Mesenchymal stem cell (in vitro differentiated cells and primary cell): Measurements from ENCODE around the gene ABCC10.

Experiments used
- DNase-seq: peaks from one replicate; pipeline ENCODE4 v3.0.0-alpha.2; 2013
- H2AFZ ChIP-seq: one replicate; pipeline ENCODE4 v1.6.1; 2013; ENCODE audit warnings: low read depth, mild to moderate bottlenecking, control low read depth, inconsistent platforms, low read length, moderate library complexity
- H2AK5ac ChIP-seq: 2 replicates; pipeline ENCODE4 v1.6.1; 2013; ENCODE audit warnings: low read length, moderate library complexity, mild to moderate bottlenecking, inconsistent platforms; ENCODE audit not compliant: severe bottlenecking
- H2BK120ac ChIP-seq: one replicate; pipeline ENCODE4 v1.6.1; 2013; ENCODE audit warnings: low read depth, mild to moderate bottlenecking, inconsistent platforms, low read length, moderate library complexity
- H2BK12ac ChIP-seq, 2 experiments: one replicate each; pipeline ENCODE4 v1.6.1; 2013; ENCODE audit warnings: inconsistent platforms in 2 of 2, low read length in 2 of 2, mild to moderate bottlenecking in 2 of 2, moderate library complexity in 2 of 2, control low read depth in 1 of 2
- H2BK15ac ChIP-seq: one replicate; pipeline ENCODE4 v1.6.1; 2013; ENCODE audit warnings: mild to moderate bottlenecking, low read depth, inconsistent platforms; ENCODE audit not compliant: poor library complexity, severe bottlenecking
- H2BK5ac ChIP-seq: 2 replicates; pipeline ENCODE4 v1.6.1; 2013; ENCODE audit warnings: low read depth, mild to moderate bottlenecking, low read length, control low read depth, inconsistent platforms; ENCODE audit not compliant: poor library complexity, severe bottlenecking
- H3K14ac ChIP-seq, 2 experiments: one replicate each; pipeline ENCODE4 v1.6.1; 2013; ENCODE audit warnings: inconsistent platforms in 2 of 2, low read length in 2 of 2, control low read depth in 1 of 2, mild to moderate bottlenecking in 1 of 2, moderate library complexity in 1 of 2
- H3K18ac ChIP-seq, 2 experiments: one replicate each; pipeline ENCODE4 v1.6.1; 2013; ENCODE audit warnings: inconsistent platforms in 2 of 2, low read length in 2 of 2, control low read depth in 1 of 2, low read depth in 1 of 2, mild to moderate bottlenecking in 1 of 2
- H3K23ac ChIP-seq, 2 experiments: one replicate each; pipeline ENCODE4 v1.6.1; 2013; ENCODE audit warnings: inconsistent platforms in 2 of 2, low read length in 2 of 2, mild to moderate bottlenecking in 2 of 2, moderate library complexity in 2 of 2, control low read depth in 1 of 2
- H3K27ac ChIP-seq: 2 replicates; pipeline ENCODE4 v1.5.1; 2013; ENCODE audit warnings: mild to moderate bottlenecking, moderate library complexity, low read length, control low read depth, inconsistent platforms; ENCODE audit not compliant: poor library complexity, severe bottlenecking
- H3K27me3 ChIP-seq, 2 experiments: 2 replicates each; pipeline versions ENCODE4 v1.6.1 to v1.7.0; 2013; ENCODE audit warnings: low read length in 2 of 2, mild to moderate bottlenecking in 2 of 2, moderate library complexity in 2 of 2, control low read depth in 1 of 2, inconsistent platforms in 1 of 2; ENCODE audit not compliant: control insufficient read depth in 1 of 2, insufficient read depth in 1 of 2
- H3K36me3 ChIP-seq, 2 experiments: 2 replicates each; pipeline versions ENCODE4 v1.6.1 to v1.7.0; 2013; ENCODE audit warnings: low read length in 2 of 2, control low read depth in 1 of 2, inconsistent platforms in 1 of 2, low read depth in 1 of 2, mild to moderate bottlenecking in 1 of 2; ENCODE audit not compliant: insufficient read depth in 2 of 2, control insufficient read depth in 1 of 2
- H3K4ac ChIP-seq, 2 experiments: one replicate each; pipeline ENCODE4 v1.6.1; 2013; ENCODE audit warnings: inconsistent platforms in 2 of 2, low read length in 2 of 2, mild to moderate bottlenecking in 2 of 2, moderate library complexity in 2 of 2, control low read depth in 1 of 2, low read depth in 1 of 2
- H3K4me1 ChIP-seq: 2 replicates; pipeline ENCODE4 v1.6.1; 2013; ENCODE audit warnings: low read depth, low read length, control low read depth; ENCODE audit not compliant: control insufficient read depth, insufficient read depth
- H3K4me2 ChIP-seq: 2 replicates; pipeline ENCODE4 v1.6.1; 2013; ENCODE audit warnings: low read length, mild to moderate bottlenecking, inconsistent platforms; ENCODE audit not compliant: poor library complexity, severe bottlenecking
- H3K4me3 ChIP-seq, 2 experiments: 2 replicates each; pipeline versions ENCODE4 v1.5.1 to v1.7.0; 2013; ENCODE audit warnings: low read length in 2 of 2, mild to moderate bottlenecking in 2 of 2, control low read depth in 1 of 2, low read depth in 1 of 2; ENCODE audit not compliant: insufficient read depth in 1 of 2
- H3K79me1 ChIP-seq: replicated peaks from 2 replicates; pipeline ENCODE4 v1.6.1; 2013; ENCODE audit warnings: mild to moderate bottlenecking, control low read depth, low read length, inconsistent platforms; ENCODE audit not compliant: poor library complexity, severe bottlenecking
- H3K9ac ChIP-seq: 2 replicates; pipeline ENCODE4 v1.7.0; 2013; ENCODE audit warnings: mild to moderate bottlenecking, low read length, moderate library complexity
- H3K9me3 ChIP-seq: 2 replicates; pipeline ENCODE4 v1.7.0; 2013; ENCODE audit warnings: mild to moderate bottlenecking, low read length; ENCODE audit not compliant: control insufficient read depth
- H4K8ac ChIP-seq: one replicate; pipeline ENCODE4 v1.6.1; 2013; ENCODE audit warnings: inconsistent platforms, mild to moderate bottlenecking, low read length, moderate library complexity
- H4K91ac ChIP-seq: one replicate; pipeline ENCODE4 v1.6.1; 2013; ENCODE audit warnings: mild to moderate bottlenecking, low read length, inconsistent platforms
- WGBS: methylation state at CpG from one replicate; pipeline ENCODE4 v1.1.7; 2013; ENCODE audit warnings: mixed read lengths; 5-methylcytosine and 5-hydroxymethylcytosine counted together

ABCC10 gene

DNA sequence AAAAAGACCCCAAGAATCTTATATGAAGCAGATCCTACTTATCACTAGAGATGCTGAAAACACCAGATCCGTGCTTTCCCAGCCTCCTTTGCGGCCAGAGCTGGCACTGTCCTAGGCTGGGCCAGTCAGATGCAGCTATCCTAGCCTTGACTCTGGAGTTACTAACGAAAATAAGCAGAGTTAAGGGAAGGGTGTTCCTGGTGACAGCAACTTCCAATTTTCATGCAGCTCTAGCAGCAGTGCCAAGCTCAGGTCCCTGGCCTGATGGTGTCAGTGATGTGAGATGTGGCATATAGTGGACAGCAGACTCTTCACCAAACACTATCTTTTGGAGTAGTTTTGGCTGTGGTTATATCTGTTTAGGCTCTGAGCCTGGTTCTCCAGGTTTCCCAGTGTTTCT is 25.6 kb upstream of the ABCC10 start:
- Histone ChIP-seq H2BK12ac (no peak overlapping the region), H3K27ac (no peak overlapping the region), H3K27me3 (peaks cover 6 to 18% of the 10 kb centered on the region in 2 experiments), H4K8ac (no peak overlapping the region), H3K36me3 (no peaks in the 10 kb centered on the region), H3K14ac (no peak overlapping the region), H2BK120ac (no peak overlapping the region), H2AFZ (no peak overlapping the region), H3K4me1 (no peaks in the 10 kb centered on the region), H3K79me1 (no peaks in the 10 kb centered on the region), H2AK5ac (no peak overlapping the region), H3K9me3 (no peaks in the 10 kb centered on the region), H3K9ac (no peak overlapping the region), H3K4me2 (no peak overlapping the region), H2BK15ac (no peak overlapping the region), H2BK5ac (no peak overlapping the region), H3K18ac (no peak overlapping the region), H3K4ac (no peak overlapping the region), H3K4me3 (no peak overlapping the region), H4K91ac (no peak overlapping the region), H3K23ac (no peak overlapping the region)
- DNase-seq: no peak
- WGBS: 90% methylated on average over 3 of the region's 3 CpGs

DNA sequence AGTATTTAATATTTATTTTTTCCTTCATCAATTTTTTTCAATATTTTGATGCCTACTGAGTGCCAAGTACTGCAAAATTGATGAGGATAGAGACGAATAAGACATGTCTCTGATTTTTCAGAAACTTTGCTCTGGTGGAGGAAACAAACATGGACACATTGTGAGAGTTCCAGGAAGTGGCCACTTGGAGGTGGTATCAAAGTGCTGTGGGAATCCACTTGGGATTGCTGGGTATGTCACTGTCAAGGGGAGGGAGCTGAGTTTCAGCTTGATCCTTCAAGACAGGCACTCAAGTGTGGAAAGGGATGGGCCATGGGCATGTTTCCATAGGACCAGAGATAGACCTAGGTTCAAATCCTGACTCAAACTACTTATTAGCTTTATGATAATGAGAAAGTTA is 24.5 kb upstream of the ABCC10 start:
- Histone ChIP-seq H3K9me3 (no peaks in the 10 kb centered on the region), H2BK15ac (no peak overlapping the region), H3K27me3 (peaks cover 6 to 18% of the 10 kb centered on the region in 2 experiments), H2AK5ac (no peak overlapping the region), H4K8ac (no peak overlapping the region), H2BK12ac (no peak overlapping the region), H3K18ac (no peak overlapping the region), H3K4me2 (no peak overlapping the region), H3K9ac (no peak overlapping the region), H3K4me3 (no peak overlapping the region), H3K27ac (no peak overlapping the region), H3K4ac (no peak overlapping the region), H3K79me1 (no peaks in the 10 kb centered on the region), H3K23ac (no peak overlapping the region), H3K36me3 (no peaks in the 10 kb centered on the region), H2BK5ac (no peak overlapping the region), H4K91ac (no peak overlapping the region), H2AFZ (no peak overlapping the region), H3K14ac (no peak overlapping the region), H3K4me1 (no peaks in the 10 kb centered on the region), H2BK120ac (no peak overlapping the region)
- peak; percentile 28 for DNase-seq
- 75% methylated on average over 1 of the region's 1 CpG for WGBS

DNA sequence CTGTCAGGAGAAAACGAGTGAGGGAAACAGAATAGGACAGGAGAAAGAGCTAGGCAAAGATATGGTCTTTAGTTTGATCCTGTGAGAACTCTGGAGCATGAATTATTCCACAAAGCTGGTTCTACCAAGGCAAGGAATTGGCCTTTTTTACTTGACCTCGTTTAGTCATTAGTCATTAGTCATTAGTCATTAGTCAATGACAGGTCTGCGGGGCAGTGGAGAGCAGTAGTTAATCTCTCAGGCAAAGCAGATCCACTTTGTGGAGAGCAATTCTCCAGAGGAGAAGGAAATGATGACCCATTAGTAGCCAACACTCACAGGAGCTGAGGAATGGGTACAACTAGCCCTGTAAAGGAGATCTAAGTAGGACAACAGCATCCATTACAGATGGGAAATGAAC is 22.0 kb upstream of the ABCC10 start:
- H3K36me3 ChIP-seq: no peaks in the 10 kb centered on the region
- no peak overlapping the region for H2BK15ac ChIP-seq
- H3K9me3 ChIP-seq: no peaks in the 10 kb centered on the region
- H2BK5ac ChIP-seq: no peak overlapping the region
- 14% methylated on average over 3 of the region's 3 CpGs for WGBS
- no peak overlapping the region for H4K91ac ChIP-seq
- H3K4ac ChIP-seq: no peak overlapping the region
- H3K4me3 ChIP-seq: no peak overlapping the region
- no peak overlapping the region for H2AFZ ChIP-seq
- H2BK120ac ChIP-seq: no peak overlapping the region
- peak; percentile 82 for DNase-seq
- H3K14ac ChIP-seq: no peak overlapping the region
- no peaks in the 10 kb centered on the region for H3K4me1 ChIP-seq
- H3K27me3 ChIP-seq: peaks cover 4 to 12% of the 10 kb centered on the region in 2 experiments
- H3K23ac ChIP-seq: no peak overlapping the region
- no peak overlapping the region for H3K27ac ChIP-seq
- no peak overlapping the region for H2AK5ac ChIP-seq
- no peak overlapping the region for H3K18ac ChIP-seq
- no peak overlapping the region for H2BK12ac ChIP-seq
- H3K4me2 ChIP-seq: no peak overlapping the region
- no peak overlapping the region for H4K8ac ChIP-seq
- H3K79me1 ChIP-seq: no peaks in the 10 kb centered on the region
- H3K9ac ChIP-seq: no peak overlapping the region

DNA sequence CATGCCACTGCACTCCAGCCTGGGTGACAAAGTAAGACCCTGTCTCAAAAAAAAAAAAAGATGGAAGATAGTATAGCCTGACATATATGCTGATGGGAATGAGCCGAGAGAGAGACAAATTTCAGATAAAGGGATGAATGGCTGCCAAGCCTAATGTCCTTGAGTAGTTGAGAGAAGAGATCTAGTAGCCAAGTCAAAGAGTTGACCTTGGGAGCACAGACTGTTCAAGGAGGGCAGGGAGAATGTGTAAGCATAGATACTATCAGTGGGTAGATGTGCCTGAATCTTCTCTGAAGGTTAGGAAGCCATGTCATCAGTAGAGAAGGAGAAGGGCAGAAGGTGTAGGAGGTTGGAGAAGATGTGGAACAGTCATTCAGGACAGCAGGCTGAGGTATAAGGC is 20.0 kb upstream of the ABCC10 start:
- DNase-seq: no peak
- H3K79me1 ChIP-seq: no peaks in the 10 kb centered on the region
- no peak overlapping the region for H2BK120ac ChIP-seq
- H3K14ac ChIP-seq: no peak overlapping the region
- no peak overlapping the region for H2BK12ac ChIP-seq
- H3K4ac ChIP-seq: no peak overlapping the region
- peaks cover 3 to 10% of the 10 kb centered on the region in 2 experiments for H3K27me3 ChIP-seq
- no peak overlapping the region for H3K18ac ChIP-seq
- no peak overlapping the region for H2BK15ac ChIP-seq
- H3K23ac ChIP-seq: no peak overlapping the region
- no peak overlapping the region for H3K9ac ChIP-seq
- no peak overlapping the region for H2BK5ac ChIP-seq
- H3K4me1 ChIP-seq: no peaks in the 10 kb centered on the region
- no peak overlapping the region for H4K91ac ChIP-seq
- no peak overlapping the region for H3K4me2 ChIP-seq
- no peak overlapping the region for H3K27ac ChIP-seq
- H3K4me3 ChIP-seq: no peak overlapping the region
- no peak overlapping the region for H2AFZ ChIP-seq
- H2AK5ac ChIP-seq: no peak overlapping the region
- H3K9me3 ChIP-seq: no peaks in the 10 kb centered on the region
- H3K36me3 ChIP-seq: no peaks in the 10 kb centered on the region
- 92% methylated on average over 1 of the region's 1 CpG for WGBS
- no peak overlapping the region for H4K8ac ChIP-seq
